ENCODE data around the gene ORC3.

DNA sequence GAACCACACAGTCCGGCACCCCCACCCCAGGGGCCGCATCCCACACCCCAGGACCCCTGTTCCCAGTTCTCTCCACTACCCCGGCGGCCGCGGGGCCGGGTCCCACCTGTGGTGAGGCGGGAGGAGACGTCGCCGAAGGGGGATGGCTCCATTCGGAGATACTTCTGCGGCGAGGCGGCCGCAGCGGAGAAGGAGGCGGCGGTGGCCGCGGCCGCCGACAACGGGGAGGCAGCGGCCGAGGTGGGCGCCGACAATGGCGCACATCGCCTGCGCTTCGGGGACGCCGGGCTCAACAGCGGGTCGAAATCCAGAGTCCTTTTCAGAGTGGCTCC lies 111.4 kb downstream of the ORC3 start:
- no peak for TF ChIP-seq POLR2A (IDR thresholded peaks at IDR 0.05; ENCODE audit: low read depth, low read length)
- TF ChIP-seq POLR2AphosphoS5 (IDR thresholded peaks at IDR 0.05; ENCODE audit: low read depth, low read length): no peak
- no peak for TF ChIP-seq TAF1 (IDR thresholded peaks at IDR 0.05; ENCODE audit: low read depth, low read length)
- no peak for TF ChIP-seq PAX5 (IDR thresholded peaks at IDR 0.05; ENCODE audit: insufficient read depth, low read length, severe bottlenecking)
- no peak for TF ChIP-seq SPI1 (IDR thresholded peaks at IDR 0.05; ENCODE audit: low read depth, low read length)
- no peak for TF ChIP-seq POU2F2 (IDR thresholded peaks at IDR 0.05; ENCODE audit: low read depth, low read length)
